LNCAP (cell line): Measurements from ENCODE around the gene CREB3.

Experiments used
- TF ChIP-seq, protein P1 (sequence below): fragments of 450-650 bp; IDR thresholded peaks from 2 replicates; pipeline ENCODE4 v1.5.1; 2017; ENCODE audit warnings: mild to moderate bottlenecking

CREB3 gene

GRCh38 chr9:35723426-35723825 is 9.0 kb upstream of the CREB3 start:
- TF ChIP-seq, protein P1, sequence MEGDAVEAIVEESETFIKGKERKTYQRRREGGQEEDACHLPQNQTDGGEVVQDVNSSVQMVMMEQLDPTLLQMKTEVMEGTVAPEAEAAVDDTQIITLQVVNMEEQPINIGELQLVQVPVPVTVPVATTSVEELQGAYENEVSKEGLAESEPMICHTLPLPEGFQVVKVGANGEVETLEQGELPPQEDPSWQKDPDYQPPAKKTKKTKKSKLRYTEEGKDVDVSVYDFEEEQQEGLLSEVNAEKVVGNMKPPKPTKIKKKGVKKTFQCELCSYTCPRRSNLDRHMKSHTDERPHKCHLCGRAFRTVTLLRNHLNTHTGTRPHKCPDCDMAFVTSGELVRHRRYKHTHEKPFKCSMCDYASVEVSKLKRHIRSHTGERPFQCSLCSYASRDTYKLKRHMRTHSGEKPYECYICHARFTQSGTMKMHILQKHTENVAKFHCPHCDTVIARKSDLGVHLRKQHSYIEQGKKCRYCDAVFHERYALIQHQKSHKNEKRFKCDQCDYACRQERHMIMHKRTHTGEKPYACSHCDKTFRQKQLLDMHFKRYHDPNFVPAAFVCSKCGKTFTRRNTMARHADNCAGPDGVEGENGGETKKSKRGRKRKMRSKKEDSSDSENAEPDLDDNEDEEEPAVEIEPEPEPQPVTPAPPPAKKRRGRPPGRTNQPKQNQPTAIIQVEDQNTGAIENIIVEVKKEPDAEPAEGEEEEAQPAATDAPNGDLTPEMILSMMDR: no peak

DNA sequence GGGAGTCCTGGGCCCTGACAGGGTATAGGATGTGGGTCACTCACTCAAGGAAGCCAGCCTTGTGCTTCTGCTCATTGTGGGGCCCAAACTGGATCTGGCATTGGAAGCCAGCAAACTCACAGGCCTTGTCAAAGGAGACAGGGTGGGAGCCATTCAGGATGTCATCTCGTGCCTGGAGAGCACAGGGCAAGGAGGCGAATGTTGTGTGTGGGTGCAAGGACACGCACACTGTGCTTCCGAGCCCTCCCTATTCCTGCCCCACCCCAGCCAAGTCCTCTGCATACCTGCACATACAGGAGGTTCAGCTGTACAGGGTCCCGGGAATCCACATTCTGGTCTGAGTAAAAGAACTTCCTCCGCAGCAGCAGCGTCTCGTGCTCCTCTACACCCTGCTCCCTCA is 8.6 kb upstream of the CREB3 start:
- TF ChIP-seq, protein P1: no peak

- TF ChIP-seq, protein P1: no peak
These were observed 7.1 kb upstream of the CREB3 start for GRCh38 chr9:35725362-35725761.

GRCh38 chr9:35726931-35727330 is 5.5 kb upstream of the CREB3 start:
- TF ChIP-seq, protein P1: no peak

- TF ChIP-seq, protein P1: no peak
These were observed 4.8 kb upstream of the CREB3 start for GRCh38 chr9:35727676-35728040.

DNA sequence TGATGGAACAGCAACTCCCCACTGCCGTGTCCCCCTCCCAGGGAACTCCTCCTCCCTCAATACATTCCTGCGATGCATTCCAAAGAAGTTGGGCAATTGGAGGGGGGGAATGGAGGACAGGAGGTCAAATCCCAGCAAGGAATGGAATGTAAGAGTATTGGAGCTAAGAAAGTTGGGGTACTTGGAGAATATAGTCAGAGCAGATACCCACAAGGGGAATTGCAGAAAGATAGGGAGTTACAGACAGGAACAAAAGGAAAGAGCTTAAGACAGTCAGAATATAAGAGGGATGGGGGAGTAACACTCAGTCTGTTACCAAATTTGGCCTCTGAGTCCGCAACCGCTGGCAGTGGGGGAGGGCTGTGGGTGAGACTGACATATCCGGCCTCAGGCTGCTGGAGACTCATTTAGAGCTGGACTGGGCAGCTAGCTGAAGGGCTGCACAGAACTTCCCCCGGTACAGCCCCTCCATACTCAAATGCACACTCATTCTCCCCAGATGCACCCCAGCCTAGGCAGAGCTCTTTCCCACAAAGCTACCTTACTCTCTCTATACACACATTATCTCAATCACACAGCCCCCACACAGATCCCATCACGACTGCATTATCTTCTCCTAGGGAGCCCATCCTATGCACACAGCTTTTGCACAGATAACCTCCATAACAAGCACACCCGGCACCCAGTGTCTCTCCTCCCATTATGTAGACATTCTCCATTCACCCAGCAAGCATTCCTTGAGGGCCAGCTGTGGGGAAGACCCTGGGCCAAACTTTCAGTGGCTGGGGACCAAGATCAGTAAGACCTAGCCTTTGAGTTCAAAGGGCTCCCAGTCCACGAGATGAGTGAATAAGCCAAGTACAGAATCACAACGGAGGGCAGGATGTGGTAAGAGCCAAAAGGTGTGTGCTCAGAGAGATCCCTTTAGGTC is 4.2 kb upstream of the CREB3 start:
- TF ChIP-seq, protein P1: no peak

DNA sequence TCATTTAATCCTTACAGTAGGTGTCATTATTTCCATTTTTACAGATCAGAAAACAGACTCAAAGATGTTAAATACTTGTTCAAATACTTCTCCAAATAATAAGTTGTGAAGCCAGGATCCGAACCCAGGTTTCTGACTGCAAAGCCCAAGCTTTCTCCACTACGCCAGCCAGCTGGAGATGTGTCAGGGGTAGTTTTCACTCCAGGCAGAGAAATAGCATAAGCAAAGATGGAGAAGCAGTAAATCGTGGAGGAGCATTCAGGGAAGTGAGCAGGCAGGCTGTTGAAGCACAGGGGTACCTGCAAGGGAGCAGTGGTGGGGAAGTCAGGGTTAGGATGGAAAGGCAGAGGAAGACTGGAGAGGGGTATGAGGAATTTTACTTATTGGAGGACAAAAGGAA is 3.4 kb upstream of the CREB3 start:
- TF ChIP-seq, protein P1: no peak
